ENCODE data around the gene MCFD2.

GRCh38 chr2:46955764-46956163 is 40.2 kb upstream of the MCFD2 start:
- TF ChIP-seq POLR2AphosphoS5 (IDR thresholded peaks at IDR 0.05), result no peak
- TF ChIP-seq CTCF (IDR thresholded peaks at IDR 0.05), result no peak
- no peak for TF ChIP-seq POLR2A (IDR thresholded peaks at IDR 0.05)

Data from breast epithelium (tissue), 3 donors.